Left lung (tissue), 10 donors: ENCODE measurements around the gene TNIK. TPM values are rescaled to one million over a fixed set of nuclear protein-coding genes. Genes with fewer than 3 reads are reported as not detected.

Experiments
- ATAC-seq: fragments of 200-7000 bp; cut with Tn5 transposase; one replicate; pipeline ENCODE4 v1.9.1; 2020; ENCODE audit warnings: moderate library complexity
- DNase-seq, 4 donors: peaks; one replicate each; pipeline ENCODE4 v3.0.0-alpha.2; 2013 to 2020
- H3K27ac ChIP-seq, 2 donors: fragments of 200-600 bp; sonication (generic) in 1 of 2; one replicate each; pipeline versions ENCODE4 v1.5.0 to v1.8.0; 2020 to 2021
- H3K27me3 ChIP-seq, 2 donors: fragments of 200-600 bp; sonication (generic) in 1 of 2; one replicate each; pipeline versions ENCODE4 v1.5.0 to v1.8.0; 2020 to 2021
- H3K36me3 ChIP-seq, 2 donors: fragments of 200-600 bp; sonication (generic) in 1 of 2; one replicate each; pipeline versions ENCODE4 v1.5.0 to v1.8.0; 2020 to 2021
- H3K4me1 ChIP-seq, 2 donors: fragments of 200-600 bp; one replicate each; pipeline ENCODE4 v1.8.0; 2021
- H3K4me3 ChIP-seq, 2 donors: fragments of 200-600 bp; sonication (generic) in 1 of 2; one replicate each; pipeline versions ENCODE4 v1.5.0 to v1.8.0; 2020 to 2021; ENCODE audit warnings: mild to moderate bottlenecking in 1 of 2
- H3K9me3 ChIP-seq, 2 donors: fragments of 200-600 bp; sonication (generic) in 1 of 2; one replicate each; pipeline versions ENCODE4 v1.5.0 to v1.8.0; 2020 to 2021
- intact Hi-C, 2 donors: fragments of 100-400 bp; cut with DNase I; formaldehyde crosslinking; loops; one replicate each; pipeline versions ENCODE4 v1.11.2 to v1.14.2; 2022
- polyA plus RNA-seq, 6 donors: library from polyadenylated mRNA; unstranded; fragments of 120-200 nt; gene quantifications; one replicate each; pipeline ENCODE4 v1.2.1, GENCODE V29; 2013; ENCODE audit not compliant: insufficient read length in 6 of 6
- total RNA-seq, 2 donors: library from RNA; stranded (reverse); fragmentation: NEBNext Ultra II Directional; extraction: Animal tissue kit (Norgen Biotek cat#: 25700); gene quantifications; one replicate each; pipeline ENCODE4 v1.2.1, GENCODE V29; 2021
- TF ChIP-seq, protein P1 (sequence below), 2 donors: fragments of 200-600 bp; sonication (generic) in 1 of 2; IDR thresholded peaks; one replicate each; pipeline versions ENCODE4 v1.5.0 to v1.8.0; 2021; ENCODE audit warnings: antibody characterized with exemption in 2 of 2
- donor health status: DM: no; HTN: yes; CAD: no.
- donor health status: DM: no; HTN: no; CAD: no.

TNIK gene
- total and polyA plus RNA-seq, 8 donors, result 14.8 to 42.0 (median 17.4) TPM

DNA sequence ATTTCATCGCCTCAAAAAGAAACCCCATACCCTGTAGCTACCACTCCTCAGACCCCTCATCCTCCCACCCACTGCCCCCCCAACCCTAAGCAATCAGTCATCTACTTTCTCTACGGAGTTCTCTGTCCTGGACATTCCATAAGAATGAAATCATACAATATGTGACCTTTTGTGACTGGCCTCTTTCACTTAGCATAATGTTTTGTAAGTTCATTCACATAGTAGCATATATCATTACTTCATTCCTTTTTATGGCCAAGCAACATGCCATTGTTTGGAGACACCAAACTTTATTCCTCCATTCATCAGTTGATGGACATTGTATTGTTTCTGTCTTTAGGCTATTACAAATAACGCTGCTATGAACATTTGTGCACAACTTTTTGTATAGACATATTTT lies 64.2 kb downstream of the TNIK start:
- no peaks in the 10 kb centered on the region for H3K36me3 ChIP-seq
- peaks cover 0 to 5% of the 10 kb centered on the region in 2 donors for H3K9me3 ChIP-seq
- peaks cover 0 to 8% of the 10 kb centered on the region in 2 donors for H3K4me1 ChIP-seq
- intact Hi-C loops, result no loop called here
- H3K27me3 ChIP-seq, result no peaks in the 10 kb centered on the region
- DNase-seq (no peak), ATAC-seq (no peak)
- H3K27ac ChIP-seq, result no peak overlapping the region
- no peak overlapping the region for H3K4me3 ChIP-seq
- TF ChIP-seq, protein P1, sequence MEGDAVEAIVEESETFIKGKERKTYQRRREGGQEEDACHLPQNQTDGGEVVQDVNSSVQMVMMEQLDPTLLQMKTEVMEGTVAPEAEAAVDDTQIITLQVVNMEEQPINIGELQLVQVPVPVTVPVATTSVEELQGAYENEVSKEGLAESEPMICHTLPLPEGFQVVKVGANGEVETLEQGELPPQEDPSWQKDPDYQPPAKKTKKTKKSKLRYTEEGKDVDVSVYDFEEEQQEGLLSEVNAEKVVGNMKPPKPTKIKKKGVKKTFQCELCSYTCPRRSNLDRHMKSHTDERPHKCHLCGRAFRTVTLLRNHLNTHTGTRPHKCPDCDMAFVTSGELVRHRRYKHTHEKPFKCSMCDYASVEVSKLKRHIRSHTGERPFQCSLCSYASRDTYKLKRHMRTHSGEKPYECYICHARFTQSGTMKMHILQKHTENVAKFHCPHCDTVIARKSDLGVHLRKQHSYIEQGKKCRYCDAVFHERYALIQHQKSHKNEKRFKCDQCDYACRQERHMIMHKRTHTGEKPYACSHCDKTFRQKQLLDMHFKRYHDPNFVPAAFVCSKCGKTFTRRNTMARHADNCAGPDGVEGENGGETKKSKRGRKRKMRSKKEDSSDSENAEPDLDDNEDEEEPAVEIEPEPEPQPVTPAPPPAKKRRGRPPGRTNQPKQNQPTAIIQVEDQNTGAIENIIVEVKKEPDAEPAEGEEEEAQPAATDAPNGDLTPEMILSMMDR (IDR thresholded peaks at IDR 0.05), result no peak

DNA sequence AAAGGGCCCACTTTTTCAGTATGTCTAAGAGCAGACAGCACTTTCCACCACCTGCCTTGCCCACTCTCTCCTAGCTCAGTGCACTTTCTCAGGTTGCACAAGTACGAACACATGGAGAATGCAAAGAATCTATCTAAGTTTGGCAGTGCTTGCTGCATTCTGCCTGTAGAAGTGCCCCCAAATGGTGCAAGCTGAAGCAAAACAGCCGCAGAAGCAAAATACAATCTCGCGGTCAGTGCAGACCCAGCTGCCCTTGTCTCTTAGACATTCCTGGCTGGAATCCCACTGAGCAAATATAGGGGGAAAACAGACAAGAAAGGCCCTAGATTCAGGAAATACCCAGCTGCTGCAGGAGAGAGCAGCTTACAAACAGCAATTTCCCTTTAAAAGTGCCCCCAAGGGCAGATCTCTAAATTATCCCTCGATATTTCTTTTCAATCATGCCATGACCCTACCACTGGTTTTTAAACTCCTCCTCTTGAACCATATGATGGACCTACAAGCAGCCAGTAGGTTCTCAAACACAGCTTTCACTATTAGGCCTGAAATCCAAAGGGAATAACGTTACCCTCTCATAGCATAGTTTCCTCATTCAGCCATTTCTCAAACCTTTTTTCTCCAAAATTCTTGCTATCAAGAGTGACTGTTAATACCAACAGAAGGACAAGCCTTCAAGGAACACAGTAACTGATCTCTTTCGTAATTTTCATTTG lies 67.0 kb downstream of the TNIK start:
- Histone ChIP-seq H3K4me1 (peaks cover 6 to 8% of the 10 kb centered on the region in 2 donors), H3K27ac (peak overlapping the region in 1 of 2 donors; percentile 8), H3K9me3 (peaks cover 0 to 5% of the 10 kb centered on the region in 2 donors), H3K4me3 (no peak overlapping the region), H3K36me3 (no peaks in the 10 kb centered on the region), H3K27me3 (no peaks in the 10 kb centered on the region)
- DNase-seq (peak in 2 of 4 donors; percentile 72 to 80), ATAC-seq (peak; percentile 64)
- intact Hi-C loops, result no loop called here
- TF ChIP-seq, protein P1 (IDR thresholded peaks at IDR 0.05), result no peak

DNA sequence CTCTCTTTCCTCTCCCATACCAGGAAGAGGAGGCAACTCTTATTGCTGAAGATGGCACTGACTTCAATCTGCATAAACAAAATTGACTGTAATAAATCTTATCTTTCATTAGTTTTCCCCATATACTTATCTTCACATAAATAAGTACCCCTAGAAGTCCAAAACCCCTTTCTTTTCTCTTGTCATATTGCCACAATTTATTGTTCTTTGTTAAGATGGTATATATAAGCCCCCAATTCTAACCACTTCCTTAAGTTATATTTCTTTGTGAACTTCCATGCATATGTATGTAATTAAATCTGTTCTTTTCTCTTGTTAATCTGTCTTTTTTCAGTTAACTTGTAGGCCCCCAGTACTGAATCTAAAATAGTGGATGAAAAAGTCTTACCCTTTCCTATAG lies 68.8 kb downstream of the TNIK start:
- ATAC-seq (no peak), DNase-seq (no peak)
- Histone ChIP-seq H3K36me3 (no peaks in the 10 kb centered on the region), H3K4me3 (no peak overlapping the region), H3K9me3 (peaks cover 0 to 5% of the 10 kb centered on the region in 2 donors), H3K27ac (no peak overlapping the region), H3K27me3 (no peaks in the 10 kb centered on the region), H3K4me1 (peaks cover 6 to 8% of the 10 kb centered on the region in 2 donors)
- intact Hi-C loops, result no loop called here
- TF ChIP-seq, protein P1 (IDR thresholded peaks at IDR 0.05), result no peak

DNA sequence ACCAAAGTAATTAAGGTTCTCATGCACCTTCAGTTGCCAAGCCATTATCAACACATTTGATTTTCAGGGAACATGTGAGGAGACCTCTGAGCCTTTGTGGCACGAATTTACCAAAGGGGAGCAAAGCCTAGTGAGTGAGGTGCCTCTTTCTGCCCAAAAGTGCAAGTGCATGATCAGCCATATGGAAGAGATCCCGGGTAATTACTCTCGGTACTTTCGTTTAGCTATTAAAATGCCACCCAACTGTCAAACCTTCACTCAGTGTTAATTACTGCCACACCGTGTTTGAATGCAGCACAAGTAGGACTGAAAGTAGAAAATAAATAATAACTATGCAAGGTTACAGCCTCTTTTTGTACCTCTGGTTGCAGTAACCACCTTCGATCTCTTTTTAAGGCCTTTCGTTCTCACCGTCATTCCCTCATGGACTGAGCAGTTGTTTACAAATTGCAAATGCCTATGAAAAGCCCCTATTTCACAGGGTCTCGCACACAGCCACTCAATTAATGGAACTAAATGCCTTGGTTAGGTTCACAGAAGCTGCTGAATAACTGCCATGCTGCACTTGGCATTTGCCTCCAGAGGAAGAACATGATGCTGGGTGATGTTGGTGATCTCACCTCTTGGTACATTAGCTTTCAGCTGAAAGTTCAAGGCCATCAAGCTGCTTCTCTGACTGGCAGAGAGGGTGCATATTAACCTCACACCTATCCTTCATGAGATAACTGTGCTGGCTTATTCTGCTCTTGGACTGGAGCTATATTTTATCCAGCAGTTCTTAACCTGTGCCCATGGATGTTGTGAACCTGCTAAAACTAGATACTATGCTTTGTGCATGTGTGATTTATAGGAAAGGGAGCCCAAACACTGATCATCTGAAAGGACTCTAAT lies 69.9 kb downstream of the TNIK start:
- DNase-seq (no peak), ATAC-seq (no peak)
- Histone ChIP-seq H3K27ac (no peak overlapping the region), H3K4me3 (no peak overlapping the region), H3K27me3 (no peaks in the 10 kb centered on the region), H3K4me1 (peaks cover 6 to 8% of the 10 kb centered on the region in 2 donors), H3K9me3 (peaks cover 0 to 5% of the 10 kb centered on the region in 2 donors), H3K36me3 (no peaks in the 10 kb centered on the region)
- TF ChIP-seq, protein P1 (IDR thresholded peaks at IDR 0.05), result no peak
- intact Hi-C loops, result no loop called here

DNA sequence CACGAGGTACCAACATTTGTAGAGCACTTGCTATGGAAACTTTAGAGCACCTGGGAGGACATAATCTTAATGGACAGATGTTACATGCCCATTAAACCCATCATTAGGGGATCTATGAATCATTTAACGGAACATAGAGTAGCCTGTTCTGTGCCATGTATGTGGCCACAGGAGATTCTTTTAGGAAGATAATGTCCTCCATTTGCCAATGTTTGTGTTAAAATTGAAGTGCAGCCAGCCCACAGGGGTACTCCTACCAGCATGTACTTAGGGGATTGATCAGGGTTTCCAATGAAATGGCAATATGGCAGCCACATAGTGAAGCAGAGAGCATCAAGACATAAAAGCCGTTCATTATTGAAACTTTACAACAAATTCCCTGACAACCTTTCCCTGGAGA lies 70.7 kb downstream of the TNIK start:
- ATAC-seq (no peak), DNase-seq (no peak)
- H3K9me3 ChIP-seq, result peaks cover 0 to 5% of the 10 kb centered on the region in 2 donors
- intact Hi-C loops, result no loop called here
- H3K27me3 ChIP-seq, result no peaks in the 10 kb centered on the region
- H3K4me1 ChIP-seq, result peaks cover 6 to 8% of the 10 kb centered on the region in 2 donors
- TF ChIP-seq, protein P1 (IDR thresholded peaks at IDR 0.05), result no peak
- H3K27ac ChIP-seq, result no peak overlapping the region
- no peak overlapping the region for H3K4me3 ChIP-seq
- no peaks in the 10 kb centered on the region for H3K36me3 ChIP-seq
